Activated CD4-positive, alpha-beta T cell treated with anti-CD3 and anti-CD28 coated beads for 48 hours (primary cell): ENCODE results near the gene STX10.
A peak's percentile ranks its signal among the peaks of the same experiment; 100 is the strongest.

Source experiments
- DNase-seq: peaks from one replicate; pipeline ENCODE4 v3.0.0-alpha.2; 2020

STX10 gene

DNA sequence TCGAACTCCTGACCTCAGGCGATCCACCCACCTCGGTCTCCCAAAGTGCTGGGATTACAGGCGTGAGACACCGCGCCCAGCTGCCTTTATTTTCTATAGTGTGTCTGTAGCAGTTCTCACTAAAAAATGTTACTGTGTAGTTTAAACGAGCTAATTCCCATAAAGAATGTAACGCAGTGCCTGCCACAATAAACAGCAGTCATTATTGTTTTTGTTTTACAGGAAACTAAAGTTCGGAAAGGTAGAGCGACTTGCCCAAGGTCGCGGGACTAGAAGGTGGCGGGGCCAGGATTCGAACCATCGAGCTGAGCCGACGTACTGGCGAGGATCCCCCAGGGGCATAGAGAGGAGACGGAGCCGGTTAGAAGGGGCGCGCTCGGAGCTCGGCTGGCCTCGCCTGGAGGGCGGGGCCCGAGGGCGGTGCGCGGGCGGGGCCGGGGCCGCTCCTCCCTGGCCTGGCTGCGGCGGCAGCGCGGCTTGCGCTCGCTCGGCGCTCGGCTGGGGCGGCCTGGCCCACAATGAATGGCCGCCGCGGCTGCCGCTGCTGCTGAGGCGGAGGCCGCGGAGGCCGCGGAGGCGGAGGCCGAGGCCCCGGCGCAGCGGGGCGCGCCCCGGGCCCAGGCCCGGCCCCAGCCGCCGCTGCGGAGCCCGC, 32.3 kb downstream of the STX10 start, which contains the start of gene NACC1:
Gene NACC1 (plus strand): TSS at position 493 of the 652 bp plus-strand sequence. CDS start 16,944 bp downstream, outside the sequence.
- DNase-seq = peak; percentile 93

DNA sequence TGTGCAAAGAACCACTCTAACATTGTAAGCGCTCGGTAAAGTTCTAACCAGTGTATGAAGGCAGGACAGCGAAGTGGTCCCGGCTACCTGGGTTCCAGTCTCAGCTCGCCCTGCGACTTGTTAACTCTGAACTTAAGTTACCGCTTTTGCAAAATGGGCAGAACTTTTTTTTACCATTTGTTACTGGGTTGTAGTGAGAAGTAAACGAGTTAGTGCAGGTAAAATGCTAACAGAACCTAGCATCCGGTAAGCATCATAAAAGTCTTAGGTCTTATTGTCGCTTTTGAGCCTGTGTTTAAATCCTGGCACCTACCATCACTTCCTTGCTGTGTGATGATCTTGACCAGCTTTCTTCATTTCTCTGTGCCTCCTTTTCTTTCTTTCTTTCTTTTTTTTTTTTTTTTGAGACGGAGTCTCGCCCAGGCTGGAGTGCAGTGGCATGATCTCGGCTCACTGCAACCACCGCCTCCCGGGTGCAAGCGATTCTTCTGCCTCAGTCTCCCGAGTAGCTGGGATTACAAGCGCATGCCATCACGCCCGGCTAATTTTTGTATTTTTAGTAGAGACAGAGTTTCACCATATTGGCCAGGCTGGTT, 32.9 kb downstream of the STX10 start:
- no peak for DNase-seq

DNA sequence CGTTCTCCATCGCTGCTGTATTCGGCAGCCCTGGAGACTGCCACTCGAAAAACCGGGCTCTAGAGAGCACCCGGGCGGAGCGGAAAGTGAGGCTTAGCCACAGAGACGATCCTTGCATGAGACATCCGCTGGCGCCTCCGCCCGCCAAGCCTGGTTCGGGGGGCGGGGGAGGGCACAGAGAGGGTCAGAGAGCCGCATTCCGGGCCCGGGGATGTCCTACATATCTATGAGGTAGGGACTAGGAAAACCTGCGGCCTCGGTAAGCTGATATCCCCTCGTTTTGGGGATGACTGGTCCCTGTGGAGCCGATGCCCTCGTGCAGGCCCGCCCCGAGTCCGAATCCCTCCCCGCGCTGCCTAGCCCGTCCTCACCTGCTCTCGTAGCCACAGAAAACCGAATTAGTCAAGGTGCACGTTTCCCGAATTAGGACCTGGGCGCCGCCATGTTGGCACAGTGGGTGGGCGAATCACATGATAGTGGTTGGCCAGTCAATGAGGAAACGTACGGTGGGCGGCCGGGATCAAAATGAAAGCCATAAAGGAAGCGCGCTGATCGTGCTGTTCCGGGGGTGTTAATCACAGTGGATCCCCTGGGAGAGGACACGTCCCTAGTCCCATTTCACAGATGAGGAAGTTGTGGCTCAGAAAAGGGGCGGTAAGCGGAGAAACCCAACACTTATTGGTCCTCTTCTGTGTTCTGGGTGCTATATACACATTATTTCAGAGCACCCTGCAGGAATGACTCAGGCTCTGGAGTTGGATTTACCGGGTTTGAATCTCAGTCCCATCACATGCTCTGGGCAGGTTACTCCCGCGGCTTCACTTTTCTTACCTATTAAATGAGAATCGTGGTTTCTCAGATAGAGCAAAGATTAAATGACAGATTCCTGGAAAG, 33.6 kb downstream of the STX10 start, which contains the start of gene TRMT1:
Gene TRMT1 (minus strand): TSS at position 459 of the 894 bp plus-strand sequence. CDS start 341 bp downstream, at position 118.
- DNase-seq = peak; percentile 96

DNA sequence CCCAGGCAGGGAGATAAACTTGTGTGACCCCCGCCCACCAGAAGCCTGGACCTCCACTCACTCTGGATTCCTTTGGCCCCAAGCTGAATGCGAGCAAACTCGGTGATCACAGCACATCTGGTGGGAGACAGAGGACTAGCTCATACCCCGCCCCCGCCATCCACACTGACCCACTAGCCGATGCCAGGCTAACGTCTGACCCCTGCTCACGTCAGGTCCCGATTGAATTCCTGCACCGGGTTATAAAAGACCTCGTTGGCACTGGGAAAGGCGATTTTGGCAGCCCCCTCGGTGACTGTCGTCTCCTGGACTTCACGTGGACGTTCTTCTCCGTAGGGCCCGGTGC, 34.3 kb downstream of the STX10 start:
- peak; percentile 27 for DNase-seq

DNA sequence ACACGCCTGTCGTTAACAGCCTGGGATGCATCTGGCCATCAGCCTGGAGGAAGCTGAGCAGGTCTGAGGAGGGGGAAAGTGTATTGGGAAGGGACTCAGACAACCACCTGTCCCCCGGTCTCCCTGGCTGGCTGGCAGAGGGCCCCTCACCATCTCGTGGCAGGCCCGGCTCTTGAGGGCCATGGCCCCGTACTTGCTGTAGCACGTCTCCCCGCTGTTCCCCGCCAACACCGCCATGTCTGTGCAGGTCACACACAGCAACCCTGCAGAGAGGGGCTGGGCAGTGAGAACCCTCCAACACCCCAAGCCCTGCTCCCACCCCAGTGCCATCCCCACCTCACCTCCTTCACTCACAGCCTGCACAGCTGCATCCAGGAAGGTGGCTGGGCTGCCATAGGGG, 37.6 kb downstream of the STX10 start:
- DNase-seq = no peak

DNA sequence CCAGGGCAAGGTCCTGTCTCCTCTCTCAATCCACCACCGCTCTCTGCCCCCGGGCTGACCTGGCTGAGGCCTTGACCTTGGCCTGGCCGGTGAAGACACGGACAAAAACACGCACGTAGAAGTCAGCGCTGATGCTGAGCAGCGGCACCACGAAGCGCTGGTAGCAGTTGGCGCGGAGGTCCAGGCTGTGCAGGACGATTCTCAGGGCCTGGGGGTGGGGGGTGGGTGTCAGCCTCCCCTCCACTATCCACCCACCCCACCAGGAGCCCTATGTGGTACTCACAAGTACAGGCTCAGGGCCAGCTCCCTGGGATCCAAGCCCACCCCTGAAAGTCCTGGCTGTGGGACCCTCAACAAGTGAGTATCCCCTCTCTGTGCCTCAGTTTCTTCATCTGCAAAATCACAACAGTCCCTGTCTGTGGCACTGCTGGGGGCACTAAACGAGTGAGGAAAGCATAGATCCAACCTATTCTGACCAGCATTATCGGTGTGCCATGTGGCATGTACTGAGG, 40.0 kb downstream of the STX10 start:
- no peak for DNase-seq

DNA sequence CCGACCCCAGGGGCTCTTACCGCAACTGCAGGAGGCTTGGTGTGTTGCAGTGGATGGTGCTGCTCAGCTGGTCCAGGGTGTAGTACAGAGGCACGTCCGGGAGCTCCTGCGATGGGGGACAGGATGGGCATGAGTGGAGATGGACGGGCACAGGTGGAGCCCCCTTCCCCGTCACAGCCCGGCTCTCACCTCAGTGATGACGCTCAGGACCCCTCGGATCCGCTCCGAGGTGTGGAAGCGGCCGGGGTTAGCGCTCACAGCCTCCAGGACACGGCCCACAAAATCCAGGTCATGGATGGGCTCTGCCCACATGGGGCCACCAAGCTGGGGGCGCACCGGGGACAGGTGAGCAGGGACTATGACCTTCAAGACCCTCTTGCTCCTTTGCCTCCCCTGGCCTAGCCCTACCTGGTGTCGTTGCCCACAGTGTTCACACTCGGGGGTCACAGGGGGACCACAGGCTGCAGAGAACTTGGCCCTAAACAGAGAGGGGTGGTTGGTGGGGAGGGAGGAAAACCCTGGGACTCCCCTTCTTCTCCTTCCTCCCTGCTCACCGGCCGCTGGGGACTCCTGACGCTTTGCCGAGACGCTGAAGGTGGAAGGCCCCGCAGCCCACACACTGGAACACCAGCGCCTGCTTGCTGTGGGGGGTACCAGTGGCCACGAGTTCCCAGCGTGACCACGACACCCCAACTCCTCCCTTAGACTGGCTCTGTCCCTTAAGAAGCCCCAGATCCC, 40.6 kb downstream of the STX10 start:
- no peak for DNase-seq

DNA sequence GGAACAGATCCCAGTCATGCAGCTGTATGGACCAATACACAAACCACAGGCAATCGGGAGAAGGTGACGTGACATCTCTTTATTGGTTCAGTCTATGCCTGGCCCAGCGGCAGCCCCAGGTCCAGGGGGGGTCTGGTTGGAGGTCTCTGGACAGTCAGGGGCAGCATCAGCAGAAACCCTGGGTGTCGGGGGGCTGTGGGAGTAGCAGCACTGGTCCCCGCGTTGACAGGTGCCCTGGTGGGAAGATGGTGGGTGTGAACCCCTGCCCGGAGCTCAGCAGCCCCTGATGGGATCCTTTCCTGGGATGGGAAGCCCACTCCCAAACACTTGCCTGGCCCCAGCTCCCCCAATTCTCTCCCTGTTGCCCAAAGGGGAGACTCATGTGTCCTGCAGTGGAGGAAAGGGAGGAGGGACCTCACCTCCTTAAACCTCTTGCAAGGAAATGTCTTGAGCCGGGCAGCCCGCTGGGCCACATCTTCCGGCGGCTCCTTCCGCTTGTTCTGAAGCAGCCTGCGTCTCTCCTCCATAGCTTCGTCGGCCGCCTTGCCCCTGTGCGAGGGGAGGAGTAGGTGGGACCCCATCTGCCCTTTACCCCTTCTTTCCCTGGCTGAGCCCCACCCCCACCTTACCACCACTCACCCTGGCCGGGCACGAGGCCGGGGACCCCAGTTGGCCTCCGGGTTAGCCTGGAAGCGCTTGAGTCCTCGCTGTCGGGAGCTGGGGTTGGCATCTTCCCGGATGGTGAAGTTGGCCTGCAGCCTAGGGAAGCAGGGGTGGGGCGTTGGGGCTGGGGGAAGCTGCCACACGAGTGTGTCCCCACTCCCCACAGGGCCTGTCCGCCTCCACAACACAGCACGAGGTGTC, 45.1 kb downstream of the STX10 start:
- peak; percentile 42 for DNase-seq

DNA sequence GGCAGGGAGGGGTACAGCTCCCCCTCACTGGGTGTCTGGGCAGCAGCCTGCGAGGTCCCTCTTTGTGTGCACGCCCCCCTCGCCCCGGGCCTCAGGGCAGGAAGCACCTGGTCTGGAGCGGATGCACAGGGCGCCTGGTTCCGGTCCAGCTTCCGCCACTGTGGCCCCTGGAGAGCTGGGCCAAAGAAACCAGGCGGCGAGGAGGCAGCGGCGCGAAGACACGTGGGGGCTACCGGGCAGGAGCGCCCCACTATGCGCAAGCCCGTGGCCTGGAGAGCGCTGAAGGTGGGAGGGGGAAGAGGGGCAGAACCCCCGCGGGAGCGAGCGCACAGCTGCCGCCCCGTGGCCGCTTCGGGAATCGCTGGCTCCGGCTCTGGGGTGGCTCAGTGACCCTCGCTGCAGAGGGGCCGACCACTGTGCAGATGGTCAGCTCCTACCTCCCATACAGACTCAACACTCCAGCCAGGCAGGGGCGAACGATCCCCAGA, 45.8 kb downstream of the STX10 start:
- DNase-seq = peak; percentile 82

DNA sequence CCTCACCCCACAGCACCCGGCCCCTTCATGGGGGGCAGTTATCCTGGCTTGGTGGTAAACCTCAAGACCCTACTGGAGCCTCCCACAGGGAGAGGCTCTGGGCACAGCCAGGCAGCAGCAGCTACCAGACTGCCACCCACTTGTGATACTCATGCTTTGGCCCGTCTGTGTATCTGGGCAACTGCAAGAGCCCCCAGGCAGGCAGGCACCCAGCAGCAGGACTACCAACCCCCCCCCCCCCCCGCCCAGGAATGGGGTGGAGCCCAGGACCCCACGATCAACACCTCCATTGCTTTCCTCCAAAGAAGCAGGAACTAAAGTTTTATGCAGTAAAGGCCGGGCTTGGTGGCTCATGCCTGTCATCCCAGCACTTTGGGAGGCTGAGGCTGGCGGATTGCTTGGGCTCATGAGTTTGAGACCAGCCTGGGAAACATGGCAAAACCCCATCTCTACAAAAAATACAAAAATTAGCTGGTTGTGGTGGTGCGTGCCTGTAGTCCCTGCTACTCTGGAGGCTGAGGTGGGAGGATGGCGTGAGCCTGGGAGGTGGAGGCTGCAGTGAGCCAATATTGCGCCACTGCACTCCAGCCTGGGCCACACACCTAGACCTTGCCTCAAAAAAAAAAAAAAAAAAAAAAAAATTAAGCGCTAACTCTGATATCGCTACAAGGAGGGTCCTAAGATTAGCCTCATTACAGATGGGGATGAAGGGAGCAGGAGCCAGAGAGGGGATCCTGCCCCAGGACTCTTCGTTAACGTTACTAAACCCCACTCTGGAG, 46.4 kb downstream of the STX10 start:
- no peak for DNase-seq

DNA sequence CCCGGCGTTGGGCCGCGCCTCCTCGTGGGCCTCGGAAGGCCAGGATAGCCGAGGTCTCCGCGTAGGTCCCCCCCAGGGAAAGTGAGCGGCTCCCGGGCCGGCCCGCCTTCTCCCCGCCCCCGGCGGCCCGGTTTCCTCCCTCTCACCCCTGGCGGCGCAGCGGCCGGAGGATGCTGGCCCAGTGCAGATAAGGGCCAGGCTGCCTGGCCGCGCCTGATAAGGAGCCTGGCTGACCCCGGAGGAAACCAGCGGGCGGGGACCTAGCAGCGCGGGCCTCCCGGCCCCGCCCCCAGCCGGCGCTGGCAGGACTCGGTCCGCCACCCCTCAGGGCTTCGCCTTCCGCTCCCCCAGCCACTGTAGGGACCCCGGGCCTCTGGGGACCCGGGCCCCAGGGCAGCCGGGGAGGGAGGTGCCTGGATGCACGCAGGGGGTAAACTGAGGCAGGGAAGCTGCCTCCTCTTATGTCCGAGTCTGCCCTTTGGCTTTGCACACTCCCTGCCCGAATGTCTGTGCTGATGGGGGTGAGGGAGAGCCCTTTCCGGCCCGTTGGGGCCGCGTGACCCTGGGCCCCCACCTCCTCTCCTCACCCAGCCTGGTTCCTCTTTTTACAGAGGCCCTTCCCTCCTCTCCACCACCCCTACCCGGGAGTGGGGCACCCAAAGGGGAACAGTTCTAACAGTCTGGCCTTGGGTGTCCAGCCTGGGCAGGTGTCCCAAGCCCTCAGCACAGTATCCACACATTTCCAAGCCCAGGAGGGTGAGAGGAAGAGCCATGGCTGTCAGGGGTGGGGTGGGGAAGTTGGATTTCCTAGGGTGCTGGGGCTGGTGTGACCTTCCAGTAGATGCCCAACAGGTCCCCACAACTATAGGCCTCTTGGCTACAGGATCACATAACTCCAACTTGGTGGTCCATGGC, 47.3 kb downstream of the STX10 start, which contains the start of gene LYL1:
Gene LYL1 (minus strand): TSS at position 193 of the 915 bp plus-strand sequence. CDS start 1,687 bp downstream, outside the sequence.
- DNase-seq = peak; percentile 36

DNA sequence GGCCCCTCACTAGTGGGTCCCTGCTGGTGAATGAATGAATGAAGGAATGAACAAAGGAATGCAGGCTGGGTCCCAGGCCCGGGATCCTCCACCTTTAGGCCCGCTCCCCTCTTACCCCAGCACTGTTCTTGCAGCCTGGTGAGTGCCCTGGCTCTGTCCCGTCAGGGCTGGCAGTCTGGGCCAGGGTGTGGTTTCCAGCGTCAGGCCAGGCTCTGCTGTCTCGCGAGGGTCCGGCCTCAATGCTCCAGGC, 47.8 kb downstream of the STX10 start:
- no peak for DNase-seq

DNA sequence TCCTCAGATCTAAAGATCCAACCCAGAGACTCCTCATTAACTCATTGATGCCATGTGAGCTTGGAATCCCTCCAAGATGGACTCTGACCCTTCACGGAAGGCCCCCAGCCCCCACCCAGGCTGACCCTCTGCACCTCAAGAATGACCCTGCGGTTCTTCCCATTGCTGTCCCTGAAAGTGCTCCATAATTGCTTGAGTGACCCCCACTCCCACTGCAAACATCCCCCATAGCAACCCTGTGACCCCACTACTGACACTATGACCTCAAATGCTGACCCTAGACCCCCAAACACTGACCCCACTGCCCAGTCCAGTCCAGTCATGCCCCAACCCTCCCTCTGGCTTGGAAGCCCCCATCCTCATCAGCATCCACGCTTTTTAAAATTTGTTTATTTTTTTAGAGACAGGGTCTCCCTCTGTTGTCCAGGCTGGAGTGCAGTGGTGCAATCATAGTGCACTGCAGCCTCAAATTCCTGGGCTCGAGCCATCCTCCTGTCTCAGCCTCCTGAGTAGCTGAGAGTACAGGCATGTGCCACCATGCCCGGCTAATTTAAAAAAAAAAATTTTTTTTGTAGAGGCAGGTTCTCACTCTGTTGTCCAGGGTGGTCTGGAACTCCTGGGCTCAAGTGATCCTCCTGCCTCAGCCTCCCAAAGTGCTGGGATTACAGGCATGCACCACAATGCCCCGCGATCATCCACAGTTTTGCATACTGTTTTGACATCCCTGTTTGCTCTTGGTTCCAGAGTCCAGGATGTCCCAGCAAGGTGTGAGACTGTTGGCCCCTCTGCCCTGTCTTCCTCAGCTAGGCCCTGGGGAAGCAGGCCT, 48.4 kb downstream of the STX10 start:
- DNase-seq = no peak

DNA sequence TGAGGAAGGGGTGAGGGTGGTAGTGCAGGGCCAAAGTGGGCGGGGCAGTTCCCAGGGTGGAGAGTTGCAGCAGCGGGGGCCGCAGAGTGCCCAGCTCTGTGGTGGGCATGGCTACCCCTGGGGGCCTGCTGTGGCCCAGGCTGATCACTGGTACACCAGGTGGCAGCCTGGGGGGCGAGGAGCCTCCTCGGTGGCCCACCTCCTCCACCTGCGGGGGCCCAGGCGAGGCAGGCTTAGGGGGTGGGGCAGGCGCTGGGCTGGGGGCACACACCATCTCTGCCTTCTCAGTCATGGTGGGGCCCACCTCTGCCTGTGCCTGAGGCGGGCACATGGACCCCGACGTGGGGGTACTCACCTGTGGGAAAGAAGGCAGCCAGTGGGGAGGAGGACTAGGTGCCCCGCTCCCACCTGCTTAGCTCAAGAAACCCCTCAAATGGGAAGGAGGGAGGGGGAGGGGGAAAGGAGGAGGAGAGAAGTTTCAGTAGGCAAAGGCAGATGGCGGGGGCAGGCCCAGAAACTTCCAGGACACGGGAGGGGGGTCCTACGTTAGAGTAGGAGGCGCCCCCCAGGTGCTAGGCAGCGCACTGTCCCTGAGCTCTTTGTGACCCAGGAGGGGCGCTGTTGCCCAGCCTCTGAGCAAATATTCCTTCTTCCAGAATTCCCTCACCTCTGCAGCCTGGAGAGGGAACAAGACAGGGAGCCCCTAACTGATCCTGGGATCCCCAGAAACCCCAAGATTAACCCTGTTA, 49.2 kb downstream of the STX10 start:
- no peak for DNase-seq

DNA sequence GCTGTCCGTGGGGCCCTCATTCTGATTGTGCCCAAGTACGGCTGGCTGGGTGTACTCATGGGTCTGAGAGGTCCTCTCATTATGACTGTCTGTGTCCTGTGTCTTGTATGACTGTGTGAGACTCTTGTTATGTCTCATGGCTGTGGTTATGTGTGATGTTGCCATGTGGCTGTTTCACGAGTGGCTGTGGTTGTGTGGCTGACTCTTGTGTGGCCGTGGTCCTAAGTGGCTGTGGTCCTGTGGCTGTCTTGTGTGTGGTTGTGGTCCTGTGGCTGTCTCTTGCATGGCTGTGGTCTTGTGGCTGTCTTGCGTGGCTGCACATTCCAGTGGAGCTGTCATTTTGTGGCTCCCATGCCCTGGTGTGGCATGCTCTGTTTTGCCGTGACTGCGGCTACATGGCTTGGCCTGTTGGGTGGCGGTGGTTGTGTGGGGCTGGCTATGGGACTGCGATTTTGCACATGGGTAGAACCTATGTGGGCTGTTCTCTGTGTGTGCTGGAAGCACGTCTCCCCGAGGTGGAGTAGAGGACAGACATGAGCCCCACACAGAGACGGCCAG, 50.1 kb downstream of the STX10 start:
- DNase-seq = peak; percentile 80

DNA sequence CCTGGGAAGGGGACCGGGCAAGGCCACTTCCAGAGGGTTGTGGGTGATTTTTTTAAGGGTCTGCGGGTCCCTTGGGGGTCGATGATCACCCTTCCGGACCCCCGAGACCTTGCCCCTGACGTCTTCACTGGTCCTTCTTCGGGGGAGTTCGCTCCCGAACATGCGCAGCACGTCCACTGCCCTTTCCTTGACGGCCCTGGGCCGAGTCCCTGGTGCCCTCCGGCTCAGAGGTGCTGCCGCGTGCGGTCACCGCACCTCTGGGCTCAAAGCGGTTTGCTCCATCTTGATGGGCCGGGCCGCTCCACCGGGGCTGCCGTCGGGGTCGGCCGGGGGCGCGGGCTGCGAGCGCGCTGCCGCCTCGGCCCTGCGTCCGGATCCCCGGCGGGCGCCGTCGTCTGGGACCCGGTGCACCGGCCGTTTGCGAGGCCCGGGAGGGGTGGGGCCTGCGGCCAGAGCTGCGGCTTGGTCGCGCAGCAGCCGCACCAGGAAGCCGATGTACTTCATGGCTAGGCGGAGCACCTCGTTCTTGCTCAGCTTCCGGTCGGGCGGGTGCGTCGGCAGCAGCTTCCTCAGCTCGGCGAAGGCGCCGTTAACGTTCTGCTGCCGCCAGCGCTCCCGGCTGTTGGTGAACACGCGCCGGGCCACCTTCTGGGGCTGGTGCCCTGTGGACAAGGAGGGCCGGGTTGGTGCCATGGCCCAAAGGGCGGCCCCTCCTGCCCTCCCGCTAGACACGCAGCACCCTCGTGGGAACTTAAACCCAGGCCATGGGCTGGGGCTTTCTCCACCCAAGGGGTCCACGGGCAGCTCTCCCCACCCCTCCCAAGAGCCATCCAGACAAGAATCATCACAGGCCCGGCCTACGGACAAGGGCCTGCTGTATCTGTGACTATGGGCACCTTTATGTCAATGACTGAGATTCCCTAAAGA, 50.8 kb downstream of the STX10 start:
- peak; percentile 83 for DNase-seq
